SK-N-SH treated with all-trans-retinoic acid at 6 μM for 48 hours (cell line): Measurements from ENCODE around the gene PRAMEF10.
A peak's percentile ranks its signal among the peaks of the same experiment; 100 is the strongest.
"Not testable (repeated sequence)": the region's sequence is repeated elsewhere in the genome, so short reads cannot be mapped to it uniquely, and the experiment has no call there.

Experiments
- ATAC-seq: fragments of 200-7000 bp; cut with Tn5 transposase; 3 replicates; pipeline ENCODE4 v1.9.1; 2020; ENCODE audit warnings: mild to moderate bottlenecking, moderate library complexity
- GLIS3 ChIP-seq: fragments of 250-450 bp; sonication (Bioruptor Pico); IDR thresholded peaks from 2 replicates; pipeline ENCODE4 v1.5.0; 2020; ENCODE audit warnings: mild to moderate bottlenecking, moderate library complexity
- TF ChIP-seq, protein P1 (sequence below): fragments of 250-450 bp; sonication (Bioruptor Pico); IDR thresholded peaks from 2 replicates; pipeline ENCODE4 v1.8.0; 2021; ENCODE audit warnings: low read depth, mild to moderate bottlenecking, moderate library complexity, borderline replicate concordance

The PRAMEF10 gene

DNA sequence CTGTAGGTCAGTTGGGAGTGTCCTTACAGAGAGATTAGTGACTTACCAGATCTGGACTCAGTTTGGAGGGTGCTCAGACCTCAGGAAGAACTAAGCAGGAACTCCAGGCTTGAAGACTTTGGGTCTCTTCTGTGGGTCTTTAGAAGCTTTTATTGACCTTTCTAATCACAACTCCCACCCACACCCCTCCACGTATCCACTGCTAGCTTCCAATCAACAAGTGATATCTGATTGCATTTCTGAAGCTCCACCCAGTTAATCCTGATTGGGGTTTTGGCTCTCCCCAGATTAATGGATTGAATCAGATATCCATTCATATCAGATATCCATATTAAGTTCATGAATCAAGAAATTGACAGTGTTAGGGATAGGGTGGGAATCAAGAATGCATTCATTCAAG lies at the start of gene PRAMEF10:
TSS of gene PRAMEF10 (minus strand) at position 101 of the 400 bp plus-strand sequence. CDS start 2,423 bp downstream, outside the sequence.
- not testable (repeated sequence) for ATAC-seq

DNA sequence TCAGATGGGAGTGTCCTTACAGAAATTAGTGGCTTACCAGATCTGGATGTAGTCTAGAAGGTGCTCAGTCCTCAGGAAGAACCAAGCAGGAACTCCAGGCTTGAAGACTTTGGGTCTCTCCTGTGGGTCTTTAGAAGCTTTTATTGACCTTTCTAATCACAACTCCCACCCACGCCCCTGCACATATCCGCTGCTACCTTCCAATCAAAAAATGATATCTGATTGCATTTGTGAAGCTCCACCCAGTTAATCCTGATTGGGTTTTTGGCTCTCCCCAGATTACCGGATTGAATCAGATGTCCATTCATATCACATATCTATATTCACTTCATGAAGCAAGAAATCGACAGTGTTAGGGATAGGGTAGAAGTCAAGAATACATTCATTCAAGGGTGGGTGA lies 49.4 kb upstream of the PRAMEF10 start, which contains the start of gene PRAMEF6:
TSS of gene PRAMEF6 (minus strand) at position 101 of the 400 bp plus-strand sequence. CDS start 5,062 bp downstream, outside the sequence.
- not testable (repeated sequence) for ATAC-seq

DNA sequence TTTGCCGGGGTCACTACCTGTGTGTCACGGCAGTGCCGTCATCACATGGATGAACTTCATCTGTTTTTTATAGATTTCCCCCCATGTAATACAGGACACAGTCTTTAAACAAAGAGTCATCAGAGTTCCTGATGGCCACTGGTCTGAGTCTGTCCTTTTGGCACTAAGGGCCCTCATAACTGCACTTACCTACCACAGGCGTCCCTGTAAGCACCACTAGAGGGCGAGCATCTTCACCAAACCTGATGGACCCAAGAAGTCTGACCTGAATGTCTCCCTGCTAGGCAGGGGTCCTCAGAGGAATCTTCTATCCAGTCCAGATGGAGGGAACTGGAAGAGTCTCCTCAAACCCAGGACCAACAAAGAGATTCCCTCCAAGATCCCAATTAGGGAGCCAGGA lies 26.3 kb upstream of the PRAMEF10 start:
- ATAC-seq: peak; percentile 57

- not testable (repeated sequence) for ATAC-seq
Measured at GRCh38 chr1:12921749-12922148, 23.7 kb upstream of the PRAMEF10 start.

GRCh38 chr1:12916310-12916709 lies 18.2 kb upstream of the PRAMEF10 start, which contains the start of gene PRAMEF7:
PRAMEF7 (plus strand) TSS chr1:12916610; CDS start chr1:12917693, 1,083 bp downstream.
- ATAC-seq: not testable (repeated sequence)

DNA sequence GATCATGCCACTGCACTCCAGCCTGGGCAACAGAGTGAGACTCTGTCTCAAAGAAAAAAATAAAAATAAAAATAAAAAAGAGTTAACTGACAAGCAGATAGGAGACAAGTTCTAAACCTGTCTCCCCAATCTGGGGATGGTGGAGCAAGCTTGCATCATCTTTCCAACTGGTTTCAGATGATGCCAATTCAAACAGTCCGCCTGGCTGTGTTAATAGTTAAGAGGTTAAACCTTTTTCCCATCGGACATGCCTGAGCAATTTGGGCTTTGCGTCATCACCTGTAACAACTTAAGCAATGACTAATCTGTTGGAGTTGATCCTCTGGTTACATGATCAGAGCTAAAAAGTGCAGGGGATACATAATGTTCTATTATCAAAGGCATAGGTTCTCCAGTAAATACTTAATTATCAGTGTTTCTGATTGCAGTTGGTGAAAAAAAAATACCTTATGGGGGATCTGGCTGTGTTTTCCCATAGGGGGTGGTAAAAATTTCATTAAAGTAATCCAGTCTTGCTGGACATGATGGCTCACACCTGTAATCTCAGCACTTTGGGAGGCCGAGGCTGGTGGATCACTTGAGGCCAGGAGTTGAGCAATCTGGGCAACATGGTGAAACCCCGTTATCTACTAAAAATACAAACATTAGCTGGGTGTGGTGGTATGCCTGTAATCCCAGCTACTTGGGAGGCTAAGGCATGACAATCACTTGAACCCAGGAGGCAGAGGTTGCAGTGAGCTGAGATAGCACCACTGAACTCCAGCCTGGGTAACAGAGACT lies 5.9 kb upstream of the PRAMEF10 start:
- ATAC-seq: not testable (repeated sequence)

- ATAC-seq: not testable (repeated sequence)
Measured at GRCh38 chr1:12899186-12899585, 1.1 kb upstream of the PRAMEF10 start.

DNA sequence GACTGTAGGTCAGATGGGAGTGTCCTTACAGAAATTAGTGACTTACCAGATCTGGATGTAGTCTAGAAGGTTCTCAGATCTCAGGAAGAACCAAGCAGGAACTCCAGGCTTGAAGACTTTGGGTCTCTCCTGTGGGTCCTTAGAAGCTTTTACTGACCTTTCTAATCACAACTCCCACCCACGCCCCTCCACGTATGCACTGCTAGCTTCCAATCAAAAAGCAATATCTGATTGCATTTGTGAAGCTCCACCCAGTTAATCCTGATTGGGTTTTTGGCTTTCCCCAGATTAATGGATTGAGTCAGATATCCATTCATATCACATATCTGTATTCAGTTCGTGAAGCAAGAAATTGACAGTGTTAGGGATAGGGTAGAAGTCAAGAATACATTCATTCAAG lies 12.0 kb downstream of the PRAMEF10 start, which contains the start of gene PRAMEF4:
TSS of gene PRAMEF4 (minus strand) at position 101 of the 400 bp plus-strand sequence. CDS start 2,807 bp downstream, outside the sequence.
- not testable (repeated sequence) for ATAC-seq

- not testable (repeated sequence) for ATAC-seq
Measured at GRCh38 chr1:12878453-12878852, 19.6 kb downstream of the PRAMEF10 start.

- not testable (repeated sequence) for ATAC-seq
Measured at GRCh38 chr1:12863131-12863880, 34.8 kb downstream of the PRAMEF10 start.

GRCh38 chr1:12856786-12857185 lies 41.3 kb downstream of the PRAMEF10 start, which contains the start of gene PRAMEF2:
PRAMEF2 (plus strand) TSS chr1:12857086; CDS start chr1:12859010, 1,924 bp downstream.
- ATAC-seq: not testable (repeated sequence)

GRCh38 chr1:12851779-12852178 lies 46.3 kb downstream of the PRAMEF10 start:
- no peak for TF ChIP-seq GLIS3 (CRISPR knock-in tag)
- TF ChIP-seq, protein P1, sequence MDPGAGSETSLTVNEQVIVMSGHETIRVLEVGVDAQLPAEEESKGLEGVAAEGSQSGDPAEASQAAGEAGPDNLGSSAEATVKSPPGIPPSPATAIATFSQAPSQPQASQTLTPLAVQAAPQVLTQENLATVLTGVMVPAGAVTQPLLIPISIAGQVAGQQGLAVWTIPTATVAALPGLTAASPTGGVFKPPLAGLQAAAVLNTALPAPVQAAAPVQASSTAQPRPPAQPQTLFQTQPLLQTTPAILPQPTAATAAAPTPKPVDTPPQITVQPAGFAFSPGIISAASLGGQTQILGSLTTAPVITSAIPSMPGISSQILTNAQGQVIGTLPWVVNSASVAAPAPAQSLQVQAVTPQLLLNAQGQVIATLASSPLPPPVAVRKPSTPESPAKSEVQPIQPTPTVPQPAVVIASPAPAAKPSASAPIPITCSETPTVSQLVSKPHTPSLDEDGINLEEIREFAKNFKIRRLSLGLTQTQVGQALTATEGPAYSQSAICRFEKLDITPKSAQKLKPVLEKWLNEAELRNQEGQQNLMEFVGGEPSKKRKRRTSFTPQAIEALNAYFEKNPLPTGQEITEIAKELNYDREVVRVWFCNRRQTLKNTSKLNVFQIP (CRISPR knock-in tag): no peak
- TF ChIP-seq, all 23 proteins: peak for 0
- ATAC-seq: no peak

- not testable (repeated sequence) for ATAC-seq
Measured at GRCh38 chr1:12848620-12849019, 49.5 kb downstream of the PRAMEF10 start, which contains the start of gene HNRNPCL1. HNRNPCL1 (minus strand) TSS chr1:12848720; CDS start chr1:12848289, 431 bp downstream.
